Fibroblast of pulmonary artery (primary cell): ENCODE measurements around the gene BRWD1.

Source experiments
- DNase-seq: peaks from one replicate; pipeline ENCODE4 v3.0.0-alpha.2; 2010; ENCODE audit warnings: low read depth
- H3K4me3 ChIP-seq: replicated peaks from 2 replicates; pipeline ENCODE4 v1.5.1; 2011; ENCODE audit warnings: low read depth, mild to moderate bottlenecking, control low read depth, low read length, moderate library complexity
- TF ChIP-seq, protein P1 (sequence below): IDR thresholded peaks from 2 replicates; pipeline ENCODE4 v1.5.1; 2011; ENCODE audit warnings: mild to moderate bottlenecking, control low read depth, low read length, inconsistent platforms; ENCODE audit errors: missing control alignments

Gene BRWD1

DNA sequence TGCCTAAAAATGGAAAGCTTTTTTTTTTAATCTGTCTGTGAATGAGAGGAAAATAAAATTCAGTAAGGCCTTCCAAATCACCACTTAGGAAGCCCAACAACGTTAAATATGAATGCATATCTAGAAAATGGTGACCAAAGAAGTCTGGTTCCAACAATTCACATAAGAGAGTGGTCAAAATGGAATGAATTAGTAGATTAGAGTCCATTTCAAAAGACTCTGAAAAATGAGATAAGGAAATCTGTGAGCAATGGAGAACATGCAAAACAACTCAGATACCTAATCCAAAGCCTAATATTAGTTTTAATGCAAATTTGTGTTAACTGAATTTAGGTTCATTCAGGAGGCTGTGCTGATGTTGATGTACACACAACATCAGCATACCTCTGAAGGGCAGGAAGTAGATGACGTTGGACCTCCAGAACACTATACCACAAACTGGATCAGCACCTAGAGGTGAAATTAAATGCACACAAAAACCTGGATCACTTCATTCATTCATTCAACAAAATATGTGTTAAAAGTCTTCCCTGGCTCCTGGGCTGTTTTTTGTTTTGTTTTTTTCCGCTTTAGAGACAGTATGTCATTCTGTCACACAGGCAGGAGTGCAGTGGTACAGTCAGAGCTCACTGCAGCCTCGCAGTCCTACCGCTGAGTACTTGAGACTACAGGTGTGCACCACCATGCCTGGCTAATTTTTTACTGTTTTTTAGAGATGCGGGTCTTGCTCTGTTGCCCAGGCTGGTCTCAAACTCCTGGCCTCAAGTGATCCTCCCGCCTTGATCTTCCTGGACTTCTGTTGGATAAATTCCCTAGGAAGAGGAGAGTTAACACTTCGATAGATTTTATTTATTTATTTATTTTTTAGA, 4.9 kb upstream of the BRWD1 start:
- TF ChIP-seq, protein P1, sequence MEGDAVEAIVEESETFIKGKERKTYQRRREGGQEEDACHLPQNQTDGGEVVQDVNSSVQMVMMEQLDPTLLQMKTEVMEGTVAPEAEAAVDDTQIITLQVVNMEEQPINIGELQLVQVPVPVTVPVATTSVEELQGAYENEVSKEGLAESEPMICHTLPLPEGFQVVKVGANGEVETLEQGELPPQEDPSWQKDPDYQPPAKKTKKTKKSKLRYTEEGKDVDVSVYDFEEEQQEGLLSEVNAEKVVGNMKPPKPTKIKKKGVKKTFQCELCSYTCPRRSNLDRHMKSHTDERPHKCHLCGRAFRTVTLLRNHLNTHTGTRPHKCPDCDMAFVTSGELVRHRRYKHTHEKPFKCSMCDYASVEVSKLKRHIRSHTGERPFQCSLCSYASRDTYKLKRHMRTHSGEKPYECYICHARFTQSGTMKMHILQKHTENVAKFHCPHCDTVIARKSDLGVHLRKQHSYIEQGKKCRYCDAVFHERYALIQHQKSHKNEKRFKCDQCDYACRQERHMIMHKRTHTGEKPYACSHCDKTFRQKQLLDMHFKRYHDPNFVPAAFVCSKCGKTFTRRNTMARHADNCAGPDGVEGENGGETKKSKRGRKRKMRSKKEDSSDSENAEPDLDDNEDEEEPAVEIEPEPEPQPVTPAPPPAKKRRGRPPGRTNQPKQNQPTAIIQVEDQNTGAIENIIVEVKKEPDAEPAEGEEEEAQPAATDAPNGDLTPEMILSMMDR = no peak
- no peak for DNase-seq
- no peak overlapping the region for H3K4me3 ChIP-seq

DNA sequence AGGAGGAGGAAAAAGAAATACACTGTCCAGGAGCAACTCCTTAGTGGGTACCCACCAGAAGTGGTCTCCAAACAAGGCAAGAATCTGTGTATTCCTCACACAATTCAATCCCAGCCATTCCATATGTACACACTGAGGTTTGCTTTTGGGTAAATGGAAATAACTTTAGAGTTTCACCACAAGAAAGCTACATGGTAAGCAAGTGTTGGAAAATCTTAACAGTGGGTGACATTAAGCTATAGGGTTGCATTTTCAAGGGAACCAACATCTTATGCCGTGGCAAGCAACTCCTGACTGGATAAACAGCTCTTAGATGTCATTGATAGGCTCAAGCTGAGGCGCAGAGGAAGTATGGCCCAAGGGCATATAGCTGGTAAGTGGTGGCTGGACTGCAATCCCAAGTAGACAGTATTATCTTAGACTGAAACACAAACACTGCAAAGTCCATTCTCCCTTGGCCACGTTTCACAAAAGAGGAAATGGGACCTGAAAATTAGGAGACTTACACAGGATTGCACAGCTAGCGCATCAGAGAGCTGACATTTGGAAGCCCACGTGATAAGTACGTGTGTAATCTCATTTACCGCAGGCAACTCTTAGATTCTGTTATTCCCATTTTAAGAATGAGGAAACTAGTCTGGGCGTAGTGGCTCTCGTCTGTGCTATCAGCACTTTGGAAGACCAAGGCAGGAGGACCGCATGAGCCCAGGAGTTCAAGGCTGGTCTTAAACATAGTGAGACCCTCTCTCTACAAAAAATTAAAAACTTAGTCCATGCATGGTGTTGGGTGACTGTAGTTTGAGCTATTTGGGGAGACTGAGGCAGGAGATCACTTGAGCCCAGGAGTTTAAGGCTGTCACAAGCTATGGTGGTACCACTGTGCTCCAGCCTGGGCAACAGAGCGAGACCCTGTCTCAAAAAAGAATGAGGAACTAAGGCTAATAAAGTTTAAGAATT, 4.0 kb upstream of the BRWD1 start:
- TF ChIP-seq, protein P1 = no peak
- no peak for DNase-seq
- H3K4me3 ChIP-seq = no peak overlapping the region

DNA sequence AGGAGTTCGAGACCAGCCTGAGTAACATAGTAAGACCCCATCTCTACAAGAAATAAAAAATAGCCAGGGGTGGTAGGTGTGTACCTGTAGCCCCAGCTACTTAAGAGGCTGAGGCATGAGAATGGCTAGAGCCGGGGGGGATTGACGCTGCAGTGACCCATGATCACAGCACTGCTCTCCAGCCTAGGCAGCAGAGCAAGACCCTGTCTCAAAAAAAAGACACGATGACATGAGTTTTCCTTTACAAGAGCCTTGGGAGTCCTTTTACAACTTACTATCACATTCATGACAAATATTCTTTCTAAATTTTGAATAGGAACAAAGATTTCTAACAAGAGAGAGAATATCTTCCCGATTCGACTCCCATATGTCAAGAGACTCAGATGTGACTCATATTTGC, 3.3 kb upstream of the BRWD1 start:
- TF ChIP-seq, protein P1 = no peak
- H3K4me3 ChIP-seq = no peak overlapping the region
- no peak for DNase-seq

DNA sequence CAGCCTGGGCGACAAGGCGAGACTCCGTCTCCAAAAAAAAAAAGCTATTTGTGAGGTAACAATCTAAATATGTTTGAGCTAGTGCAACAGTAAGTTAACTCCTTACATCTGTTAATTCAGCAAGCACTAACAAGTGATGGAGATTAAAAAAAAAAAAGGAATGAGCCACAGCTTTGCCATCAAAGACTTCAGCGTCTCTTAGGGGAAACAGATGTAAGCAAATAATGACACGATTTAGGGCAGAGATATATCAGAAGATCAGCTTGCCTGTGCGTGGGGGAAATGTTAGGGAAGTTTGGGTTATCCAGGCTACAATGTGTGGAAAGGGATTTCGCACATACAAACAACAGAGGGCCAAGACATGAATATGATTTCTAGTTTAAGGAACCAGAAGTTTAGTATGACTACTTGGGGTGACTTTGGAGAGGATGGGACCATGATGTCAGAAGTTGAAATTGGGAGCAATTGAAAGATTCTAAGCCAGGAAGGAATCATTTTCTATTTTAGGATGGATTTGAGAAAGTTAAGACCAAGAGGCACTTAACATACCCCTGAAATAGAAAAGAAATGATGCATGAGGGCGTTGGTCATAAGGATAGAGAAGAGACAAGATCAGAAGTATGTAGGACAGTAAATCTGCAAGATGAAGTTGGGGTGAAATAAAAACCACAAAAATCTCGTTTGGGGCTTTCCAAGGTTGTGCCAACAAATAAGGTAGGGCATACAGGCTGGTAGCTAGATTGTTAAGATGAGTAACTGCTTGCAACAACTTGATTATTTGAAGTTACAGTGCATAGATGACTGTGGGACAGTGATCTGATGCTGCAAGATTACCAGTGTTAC, 2.4 kb upstream of the BRWD1 start:
- TF ChIP-seq, protein P1 = no peak
- DNase-seq = no peak
- no peak overlapping the region for H3K4me3 ChIP-seq

DNA sequence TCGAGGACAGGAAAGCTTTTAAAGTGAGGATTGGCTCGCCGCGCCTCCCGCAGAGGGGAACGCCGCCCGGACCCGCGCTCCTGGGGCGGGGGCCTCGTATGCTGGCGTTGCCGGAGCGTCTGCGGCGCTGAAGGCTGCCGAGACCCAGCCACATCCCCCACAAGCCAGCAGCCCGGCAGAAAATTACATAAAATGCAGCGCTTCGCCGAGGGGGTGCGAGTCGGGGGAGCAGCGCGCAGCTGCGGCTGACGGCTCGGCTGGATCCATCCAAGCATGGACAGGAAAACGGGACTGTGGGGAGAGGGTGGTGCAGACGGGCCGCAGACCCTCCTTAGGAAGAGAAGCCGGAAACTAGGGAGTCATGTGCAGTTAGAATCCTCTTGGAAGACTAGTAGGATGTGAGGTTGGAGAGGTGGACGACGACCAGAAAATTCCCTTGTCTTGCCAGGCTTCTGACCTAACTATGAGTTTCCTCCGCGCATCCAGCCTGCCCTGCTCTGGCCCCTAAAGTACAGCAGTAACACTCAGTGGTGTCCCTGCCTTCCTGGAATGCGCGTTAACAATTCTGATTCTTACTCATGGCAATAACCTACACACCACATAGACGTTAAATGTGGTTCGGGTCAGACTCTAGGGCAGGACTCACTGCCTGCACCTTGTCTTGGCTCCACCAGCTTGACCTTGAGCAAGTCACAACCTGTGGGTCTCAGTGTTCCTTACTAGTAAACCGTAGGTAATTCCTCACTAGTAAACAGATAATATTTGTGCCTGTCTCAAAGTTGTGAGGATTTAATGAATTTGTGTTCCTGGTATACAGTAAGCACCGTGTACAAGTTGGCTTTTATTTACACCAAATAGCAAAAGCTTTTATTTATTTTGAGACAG, 953 bp upstream of the BRWD1 start:
- TF ChIP-seq, protein P1 = no peak
- H3K4me3 ChIP-seq = peak overlapping the region; percentile 74
- peak; percentile 69 for DNase-seq
